Adrenal gland (tissue), 12 donors: Measurements from ENCODE around the gene ROR2. TPM values are rescaled to one million over a fixed set of nuclear protein-coding genes. Genes with fewer than 3 reads are reported as not detected.

Experiments used
- DNase-seq, 7 donors: peaks; one replicate each; pipeline ENCODE4 v3.0.0-alpha.2; 2019 to 2020
- H3K27ac ChIP-seq, 5 donors: fragments of 200-600 bp; sonication (generic) in 4 of 5; 1 replicate in 3 of 5; 2 replicates in 2 of 5; pipeline versions ENCODE4 v1.5.1 to v1.8.0; 2016 to 2020; ENCODE audit warnings: mild to moderate bottlenecking in 1 of 5
- H3K27me3 ChIP-seq: fragments of 200-600 bp; 2 replicates; pipeline ENCODE4 v1.8.0; 2021
- H3K36me3 ChIP-seq, 2 donors: fragments of 200-600 bp; replicated peaks in 1 of 2; 1 replicate in 1 of 2; 2 replicates in 1 of 2; pipeline versions ENCODE4 v1.5.1 to v1.8.0; 2018 to 2022
- H3K4me1 ChIP-seq, 2 donors: fragments of 200-600 bp; replicated peaks in 1 of 2; 1 replicate in 1 of 2; 2 replicates in 1 of 2; pipeline versions ENCODE4 v1.5.1 to v1.8.0; 2018 to 2021
- H3K4me3 ChIP-seq, 4 donors: fragments of 200-600 bp; sonication (generic) in 3 of 4; one replicate each; pipeline ENCODE4 v1.5.1; 2016 to 2018
- H3K9me3 ChIP-seq, 3 donors: fragments of 200-600 bp; sonication (generic) in 1 of 3; replicated peaks in 1 of 3; 1 replicate in 2 of 3; 2 replicates in 1 of 3; pipeline versions ENCODE4 v1.5.1 to v1.8.0; 2016 to 2021
- CTCF ChIP-seq, 6 experiments: fragments of 450-650 bp in 4 of 6; fragments of 200-600 bp in 2 of 6; sonication (generic) in 1 of 6; IDR thresholded peaks; 1 replicate in 5 of 6; 2 replicates in 1 of 6; pipeline versions ENCODE4 v1.5.1 to v1.8.0; 2016 to 2021; ENCODE audit warnings: antibody characterized with exemption in 6 of 6, mild to moderate bottlenecking in 2 of 6, moderate library complexity in 1 of 6
- POLR2A ChIP-seq, 2 donors: fragments of 450-650 bp; IDR thresholded peaks; one replicate each; pipeline ENCODE4 v1.6.1; 2017; ENCODE audit warnings: antibody characterized with exemption in 2 of 2, mild to moderate bottlenecking in 2 of 2, moderate library complexity in 1 of 2
- WGBS, 4 donors: extraction: QIAGEN DNeasy Blood & Tissue Kit in 2 of 4; methylation state at CpG; one replicate each; pipeline versions ENCODE4 v1.1.5 to v1.1.7; 2013 to 2017; 5-methylcytosine and 5-hydroxymethylcytosine counted together
- intact Hi-C, 2 donors: fragments of 100-400 bp; cut with DNase I; formaldehyde crosslinking; loops; one replicate each; pipeline versions ENCODE4 v1.14.1 to v1.15.0; 2022 to 2023
- polyA plus RNA-seq, 3 donors: library from polyadenylated mRNA; stranded (reverse); fragments of 200-250 nt in 2 of 3; fragments of 350-450 nt in 1 of 3; fragmentation: Illumina TruSeq in 1 of 3; extraction: RNeasy Lipid Tissue Mini Kit (QIAGEN cat#74804) in 1 of 3; gene quantifications; one replicate each; pipeline ENCODE4 v1.2.3, GENCODE V29; 2013 to 2014
- total RNA-seq, 9 donors: library from RNA; depleted of rRNA in 4 of 9; stranded (reverse); fragments of >200 nt in 4 of 9; fragments of 120-200 nt in 1 of 9; fragmentation: NEBNext Ultra II Directional in 1 of 9; extraction: Animal tissue kit (Norgen Biotek cat#: 25700) in 1 of 9; gene quantifications; one replicate each; pipeline versions ENCODE4 v1.1.0 to v1.2.4, GENCODE V29; 2013 to 2023
- donor health status: healthy with polysubstance abuse.
- donor health status: Bipolar disorder and iron deficiency.
- donor health status: DM: yes; HTN: yes; CAD: no.
- donor health status: DM: no; HTN: no; CAD: no.
- donor health status: DM: no; HTN: no; CAD: no.
- donor health status: DM: yes; HTN: yes; CAD: no.

ROR2 gene
- total and polyA plus RNA-seq, 12 donors = 3.9 to 23.9 (median 11.4) TPM

- intact Hi-C loops = no loop called here
- TF ChIP-seq POLR2A (IDR thresholded peaks at IDR 0.05) (no peak), CTCF (IDR thresholded peaks at IDR 0.05) (no peak)
- Histone ChIP-seq H3K9me3 (no peaks in the 10 kb centered on the region), H3K4me3 (no peak overlapping the region), H3K27me3 (no peaks in the 10 kb centered on the region), H3K36me3 (no peaks in the 10 kb centered on the region), H3K4me1 (no peaks in the 10 kb centered on the region), H3K27ac (no peak overlapping the region)
- 86 to 92% (median 90%) methylated on average over 7 of the region's 7 CpGs for WGBS, 4 donors
- DNase-seq = no peak
Observed at GRCh38 chr9:91744114-91744513, 205.9 kb downstream of the ROR2 start.

GRCh38 chr9:91741522-91741921 is 208.5 kb downstream of the ROR2 start:
- no peaks in the 10 kb centered on the region for H3K4me1 ChIP-seq
- no peaks in the 10 kb centered on the region for H3K27me3 ChIP-seq
- H3K4me3 ChIP-seq = no peak overlapping the region
- intact Hi-C loops = no loop called here
- H3K9me3 ChIP-seq = no peaks in the 10 kb centered on the region
- H3K27ac ChIP-seq = no peak overlapping the region
- DNase-seq = peak in 4 of 7 donors; percentile 40 to 67 (median 44)
- no peaks in the 10 kb centered on the region for H3K36me3 ChIP-seq
- no peak for TF ChIP-seq POLR2A (IDR thresholded peaks at IDR 0.05)
- no peak for TF ChIP-seq CTCF (IDR thresholded peaks at IDR 0.05)

GRCh38 chr9:91740701-91741100 is 209.3 kb downstream of the ROR2 start:
- no peak overlapping the region for H3K27ac ChIP-seq
- no peaks in the 10 kb centered on the region for H3K9me3 ChIP-seq
- no peak overlapping the region for H3K4me3 ChIP-seq
- H3K27me3 ChIP-seq = no peaks in the 10 kb centered on the region
- DNase-seq = peak in 3 of 7 donors; percentile 16 to 34 (median 33)
- 69 to 78% (median 73%) methylated on average over 10 of the region's 10 CpGs for WGBS, 4 donors
- intact Hi-C loops = no loop called here
- no peaks in the 10 kb centered on the region for H3K36me3 ChIP-seq
- H3K4me1 ChIP-seq = no peaks in the 10 kb centered on the region
- peak in 1 of 6 experiments; percentile 24 for TF ChIP-seq CTCF (IDR thresholded peaks at IDR 0.05)
- no peak for TF ChIP-seq POLR2A (IDR thresholded peaks at IDR 0.05)

GRCh38 chr9:91736898-91737601 is 213.0 kb downstream of the ROR2 start:
- Histone ChIP-seq H3K4me1 (peaks cover 0 to 5% of the 10 kb centered on the region in 2 donors), H3K27me3 (no peaks in the 10 kb centered on the region), H3K4me3 (no peak overlapping the region), H3K36me3 (no peaks in the 10 kb centered on the region), H3K9me3 (no peaks in the 10 kb centered on the region), H3K27ac (no peak overlapping the region)
- TF ChIP-seq CTCF (IDR thresholded peaks at IDR 0.05) = no peak
- intact Hi-C loops = loop anchor here in 1 of 2 donors (10.0 kb wide), 1 partner anchor 822 kb away; no protein-coding TSS in a partner anchor
- DNase-seq = no peak
- WGBS, 4 donors = 85 to 95% (median 87%) methylated on average over 12 to 16 of the region's 16 CpGs
